Measurements from ENCODE around the gene PPAN. TPM values are rescaled to one million over a fixed set of nuclear protein-coding genes. Genes with fewer than 3 reads are reported as not detected.
A peak's percentile ranks its signal among the peaks of the same experiment; 100 is the strongest.

Gene PPAN
- total RNA-seq, 1 donor from 2014 or later, result 15.7 TPM

GRCh38 chr19:10142701-10143375 is 36.7 kb downstream of the PPAN start:
- DNase-seq, result no peak

GRCh38 chr19:10143681-10144080 is 37.5 kb downstream of the PPAN start:
- no peak for DNase-seq

- DNase-seq, result no peak
Measured at GRCh38 chr19:10144361-10144760, 38.2 kb downstream of the PPAN start.

- no peak for DNase-seq
Measured at GRCh38 chr19:10145031-10145430, 38.9 kb downstream of the PPAN start.

- no peak for DNase-seq
Measured at GRCh38 chr19:10146142-10146541, 40.0 kb downstream of the PPAN start.

- DNase-seq, result no peak
Measured at GRCh38 chr19:10149427-10149826, 43.3 kb downstream of the PPAN start.

- no peak for DNase-seq
Measured at GRCh38 chr19:10151521-10151920, 45.4 kb downstream of the PPAN start.

GRCh38 chr19:10152100-10152499 is 45.9 kb downstream of the PPAN start:
- DNase-seq, result no peak

GRCh38 chr19:10155839-10156238 is 49.7 kb downstream of the PPAN start:
- no peak for DNase-seq

- no peak for DNase-seq
Measured at GRCh38 chr19:10158071-10158470, 51.9 kb downstream of the PPAN start.

- DNase-seq, result no peak
Measured at GRCh38 chr19:10158485-10158884, 52.3 kb downstream of the PPAN start.

- no peak for DNase-seq
Measured at GRCh38 chr19:10159610-10160009, 53.4 kb downstream of the PPAN start.

Small RNA genes within 50 kb of the gene (small RNA-seq; reads per million reads assigned to genes)
- gene SNORD105 (ENCODE audit: low replicate concordance) (27.5 reads per million, percentile 94 among the genes with 10 or more reads in this experiment), gene SNORD105B (ENCODE audit: low replicate concordance) (2,448 reads per million, percentile 99 among the genes with 10 or more reads in this experiment)

Other genes starting within 250 kb of the PPAN start
- gene OLFM2, start 169.8 kb upstream of the PPAN start, total RNA-seq, result 80.5 TPM
- 51.3 TPM for gene COL5A3, start 95.9 kb upstream of the PPAN start, total RNA-seq
- not detected for gene RDH8, start 92.9 kb upstream of the PPAN start, total RNA-seq
- 9.6 TPM for gene SHFL, start 20.0 kb upstream of the PPAN start, total RNA-seq
- gene ANGPTL6, start 3.7 kb upstream of the PPAN start, total RNA-seq, result 0.99 TPM
- gene P2RY11, start 5.3 kb downstream of the PPAN start, total RNA-seq, result 3.0 TPM
- 151 TPM for gene EIF3G, start 13.5 kb downstream of the PPAN start, total RNA-seq
- gene DNMT1, start 88.6 kb downstream of the PPAN start, total RNA-seq, result 43.0 TPM
- gene S1PR2, start 125.0 kb downstream of the PPAN start, total RNA-seq, result 12.6 TPM
- 13.6 TPM for gene MRPL4, start 145.9 kb downstream of the PPAN start, total RNA-seq
- gene ICAM1, start 164.8 kb downstream of the PPAN start, total RNA-seq, result 11.3 TPM
- 1.1 TPM for gene ICAM4, start 180.6 kb downstream of the PPAN start, total RNA-seq
- gene ICAM5, start 183.6 kb downstream of the PPAN start, total RNA-seq, result 0.10 TPM
- 1.3 TPM for gene ZGLP1, start 203.5 kb downstream of the PPAN start, total RNA-seq
- gene FDX2, start 209.7 kb downstream of the PPAN start, total RNA-seq, result 7.1 TPM
- gene RAVER1, start 227.2 kb downstream of the PPAN start, total RNA-seq, result 6.4 TPM
- 9.4 TPM for gene ICAM3, start 233.3 kb downstream of the PPAN start, total RNA-seq